CD14-positive monocyte (primary cell): Measurements from ENCODE around the gene WDR7. TPM values are rescaled to one million over a fixed set of nuclear protein-coding genes. Genes with fewer than 3 reads are reported as not detected.
A peak's percentile ranks its signal among the peaks of the same experiment; 100 is the strongest.

Experiments
- DNase-seq, 3 donors: peaks; one replicate each; pipeline ENCODE4 v3.0.0-alpha.2; 2011 to 2022
- H2AFZ ChIP-seq: 2 replicates; pipeline ENCODE4 v1.6.0; 2012; ENCODE audit warnings: mild to moderate bottlenecking, low read depth, low read length, inconsistent platforms; ENCODE audit not compliant: insufficient read depth, poor library complexity, severe bottlenecking
- H3K27ac ChIP-seq, 2 donors: 1 replicate in 1 of 2; 2 replicates in 1 of 2; pipeline ENCODE4 v1.5.1; 2012 to 2013; ENCODE audit warnings: low read length in 2 of 2, control low read depth in 1 of 2, inconsistent platforms in 1 of 2, low read depth in 1 of 2, mild to moderate bottlenecking in 1 of 2
- H3K27me3 ChIP-seq, 2 donors: one replicate each; pipeline versions ENCODE4 v1.6.0 to v1.6.1; 2011 to 2013; ENCODE audit warnings: low read length in 2 of 2; ENCODE audit not compliant: control insufficient read depth in 2 of 2, insufficient read depth in 2 of 2
- H3K36me3 ChIP-seq, 2 donors: replicated peaks in 1 of 2; 1 replicate in 1 of 2; 2 replicates in 1 of 2; pipeline versions ENCODE4 v1.5.1 to v1.6.1; 2012 to 2013; ENCODE audit warnings: low read length in 2 of 2, control low read depth in 1 of 2, inconsistent platforms in 1 of 2, mild to moderate bottlenecking in 1 of 2; ENCODE audit not compliant: insufficient read depth in 2 of 2, control insufficient read depth in 1 of 2
- H3K4me1 ChIP-seq, 2 donors: 1 replicate in 1 of 2; 2 replicates in 1 of 2; pipeline versions ENCODE4 v1.5.1 to v1.6.1; 2012 to 2013; ENCODE audit warnings: low read length in 2 of 2, control low read depth in 1 of 2, inconsistent platforms in 1 of 2, mild to moderate bottlenecking in 1 of 2, moderate library complexity in 1 of 2; ENCODE audit not compliant: insufficient read depth in 2 of 2, control insufficient read depth in 1 of 2
- H3K4me2 ChIP-seq: replicated peaks from 2 replicates; pipeline ENCODE3; 2012; ENCODE audit warnings: low read length, moderate library complexity, mild to moderate bottlenecking; ENCODE audit not compliant: poor library complexity, severe bottlenecking; ENCODE audit errors: extremely low read depth
- H3K4me3 ChIP-seq, 3 experiments: fragments of 200-600 bp in 1 of 3; sonication (generic) in 1 of 3; replicated peaks in 1 of 3; 1 replicate in 2 of 3; 2 replicates in 1 of 3; pipeline ENCODE4 v1.5.1; 2011 to 2013; ENCODE audit warnings: low read length in 3 of 3, mild to moderate bottlenecking in 3 of 3, control low read depth in 2 of 3, low read depth in 2 of 3, inconsistent platforms in 1 of 3, moderate library complexity in 1 of 3
- H3K79me2 ChIP-seq: 2 replicates; pipeline ENCODE4 v1.6.0; 2012; ENCODE audit warnings: mild to moderate bottlenecking, control low read depth, inconsistent platforms, low read length, moderate library complexity; ENCODE audit not compliant: insufficient read depth
- H3K9ac ChIP-seq: 2 replicates; pipeline ENCODE4 v1.6.0; 2017; ENCODE audit warnings: low read length, mild to moderate bottlenecking; ENCODE audit not compliant: insufficient read depth, poor library complexity, severe bottlenecking
- H3K9me3 ChIP-seq, 2 donors: replicated peaks in 1 of 2; 1 replicate in 1 of 2; 2 replicates in 1 of 2; pipeline versions ENCODE4 v1.5.1 to v1.6.1; 2012 to 2013; ENCODE audit warnings: low read length in 2 of 2, control low read depth in 1 of 2; ENCODE audit not compliant: control insufficient read depth in 1 of 2, insufficient read depth in 1 of 2
- H4K20me1 ChIP-seq: 2 replicates; pipeline ENCODE4 v1.6.0; 2012; ENCODE audit warnings: mild to moderate bottlenecking, low read length, control low read depth, moderate library complexity; ENCODE audit not compliant: insufficient read depth
- H3K27ac Mint-ChIP-seq, 7 donors: one replicate each; pipeline ENCODE4 v1.8.0; 2020; ENCODE audit warnings: mild to moderate bottlenecking in 7 of 7, mixed read lengths in 7 of 7, moderate library complexity in 6 of 7, inconsistent platforms in 2 of 7
- H3K27me3 Mint-ChIP-seq, 3 donors: one replicate each; pipeline ENCODE4 v1.8.0; 2021 to 2022; ENCODE audit warnings: low read depth in 3 of 3, mild to moderate bottlenecking in 3 of 3, mixed read lengths in 3 of 3, moderate library complexity in 3 of 3, inconsistent platforms in 1 of 3
- H3K36me3 Mint-ChIP-seq, 2 donors: one replicate each; pipeline ENCODE4 v1.8.0; 2020; ENCODE audit warnings: mixed read lengths in 2 of 2, inconsistent platforms in 1 of 2, mild to moderate bottlenecking in 1 of 2
- H3K4me1 Mint-ChIP-seq: one replicate; pipeline ENCODE4 v1.8.0; 2020; ENCODE audit warnings: mild to moderate bottlenecking, mixed read lengths
- H3K4me3 Mint-ChIP-seq, 2 donors: one replicate each; pipeline ENCODE4 v1.8.0; 2020; ENCODE audit warnings: mild to moderate bottlenecking in 2 of 2, mixed read lengths in 2 of 2, moderate library complexity in 1 of 2
- H3K9me3 Mint-ChIP-seq, 7 donors: one replicate each; pipeline ENCODE4 v1.8.0; 2020 to 2022; ENCODE audit warnings: mixed read lengths in 7 of 7, mild to moderate bottlenecking in 6 of 7, moderate library complexity in 6 of 7, inconsistent platforms in 2 of 7
- CTCF ChIP-seq: fragments of 200-600 bp; IDR thresholded peaks from one replicate; pipeline ENCODE4 v1.8.0; 2022; ENCODE audit warnings: antibody characterized with exemption, mild to moderate bottlenecking
- WGBS: methylation state at CpG from one replicate; pipeline ENCODE4 v1.1.5; 2013; ENCODE audit warnings: missing lambda C conversion rate; ENCODE audit not compliant: insufficient coverage; 5-methylcytosine and 5-hydroxymethylcytosine counted together
- intact Hi-C, 2 donors: fragments of 100-400 bp; cut with micrococcal nuclease; formaldehyde crosslinking; loops; one replicate each; pipeline versions ENCODE4 v1.15.0 to v1.15.1; 2023
- polyA plus RNA-seq, 3 donors: library from polyadenylated mRNA; depleted of rRNA in 1 of 3; unstranded in 2 of 3; stranded (reverse) in 1 of 3; fragments of 300-500 nt in 2 of 3; fragments of >200 nt in 1 of 3; fragmentation: Illumina TruSeq in 2 of 3; gene quantifications; 1 replicate in 2 of 3; 2 replicates in 1 of 3; pipeline ENCODE4 v1.2.3, GENCODE V29; 2012 to 2021

Gene WDR7
- polyA plus RNA-seq, 3 donors: 9.1 to 23.6 (median 9.5) TPM

GRCh38 chr18:56825878-56826277, 174.7 kb downstream of the WDR7 start:
- H2AFZ ChIP-seq: no peak overlapping the region
- peak in 1 of 3 donors; percentile 7 for DNase-seq
- peak overlapping the region; percentile 56 for H3K4me2 ChIP-seq
- peak overlapping the region; percentile 75 to 87 (median 84) for H3K27ac Mint-ChIP-seq
- H3K36me3 ChIP-seq: no peaks in the 10 kb centered on the region
- peaks cover 20 to 24% of the 10 kb centered on the region in 2 donors for H3K36me3 Mint-ChIP-seq
- no peaks in the 10 kb centered on the region for H3K27me3 ChIP-seq
- H3K4me1 ChIP-seq: peaks cover 25 to 30% of the 10 kb centered on the region in 2 donors
- peaks cover 24% of the 10 kb centered on the region for H3K4me1 Mint-ChIP-seq
- peak overlapping the region in 1 of 3 experiments; percentile 46 for H3K4me3 ChIP-seq
- no peaks in the 10 kb centered on the region for H3K79me2 ChIP-seq
- H3K27ac ChIP-seq: peak overlapping the region in 1 of 2 donors; percentile 82
- no peaks in the 10 kb centered on the region for H4K20me1 ChIP-seq
- no peaks in the 10 kb centered on the region for H3K9me3 ChIP-seq
- no CpG with 5 or more reads among the region's 2 CpGs for WGBS
- H3K9ac ChIP-seq: no peak overlapping the region
- H3K27me3 Mint-ChIP-seq: peaks cover 0 to 3% (median 0%) of the 10 kb centered on the region in 3 donors
- no peak for TF ChIP-seq CTCF
- H3K4me3 Mint-ChIP-seq: peak overlapping the region in 1 of 2 donors; percentile 39
- intact Hi-C loops: no loop called here
- peaks cover 0 to 2% (median 0%) of the 10 kb centered on the region in 7 donors for H3K9me3 Mint-ChIP-seq

GRCh38 chr18:56831988-56832387, 180.8 kb downstream of the WDR7 start:
- no peak for TF ChIP-seq CTCF
- Mint-ChIP-seq H3K27me3 (peaks cover 0 to 2% (median 2%) of the 10 kb centered on the region in 3 donors), H3K9me3 (no peaks in the 10 kb centered on the region), H3K36me3 (peaks cover 19 to 27% of the 10 kb centered on the region in 2 donors), H3K4me1 (no peaks in the 10 kb centered on the region), H3K4me3 (no peak overlapping the region), H3K27ac (no peak overlapping the region)
- H3K4me3 ChIP-seq: no peak overlapping the region
- no peak overlapping the region for H3K9ac ChIP-seq
- H4K20me1 ChIP-seq: no peaks in the 10 kb centered on the region
- no peak for DNase-seq
- H3K9me3 ChIP-seq: no peaks in the 10 kb centered on the region
- no peaks in the 10 kb centered on the region for H3K4me1 ChIP-seq
- H3K27ac ChIP-seq: no peak overlapping the region
- H3K27me3 ChIP-seq: no peaks in the 10 kb centered on the region
- peaks cover 0 to 6% of the 10 kb centered on the region in 2 donors for H3K36me3 ChIP-seq
- intact Hi-C loops: no loop called here
- 97% methylated on average over 9 of the region's 9 CpGs for WGBS
- no peaks in the 10 kb centered on the region for H3K79me2 ChIP-seq
- no peak overlapping the region for H3K4me2 ChIP-seq
- H2AFZ ChIP-seq: no peak overlapping the region
